ENCODE results near the gene ZNF740. TPM values are rescaled to one million over a fixed set of nuclear protein-coding genes. Genes with fewer than 3 reads are reported as not detected.

ZNF740 gene
- total and polyA plus RNA-seq, 2 of the 8 experiments (the other 6 are each of a cell fraction or from before 2014, with no cell fraction given), result 8.2 to 40.0 TPM

DNA sequence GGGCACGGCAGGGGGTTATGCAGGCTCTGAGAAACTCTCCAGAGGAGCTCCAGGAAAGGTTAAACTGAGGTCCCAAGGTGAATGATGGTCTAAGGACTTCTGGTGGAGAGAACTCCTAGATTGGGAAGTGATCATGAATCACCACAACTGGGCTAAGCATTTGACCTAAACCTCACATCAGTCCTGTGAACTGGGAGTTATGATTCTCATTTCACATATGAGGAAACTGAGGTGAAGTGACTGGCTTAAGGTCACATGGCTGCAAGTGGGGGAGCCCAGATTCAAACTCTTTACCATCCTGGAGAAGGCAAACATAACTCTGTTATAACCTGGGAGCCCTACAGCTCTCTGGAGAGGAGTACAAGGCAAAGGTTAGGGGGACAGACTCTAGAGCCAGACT is 47.3 kb downstream of the ZNF740 start:
- no peak overlapping the region for H3K4ac ChIP-seq (replicated peaks; ENCODE audit: insufficient read length, low read depth, low read length)
- H3K79me2 ChIP-seq (ENCODE audit: control insufficient read depth in 1 of 2, insufficient read depth in 2 of 2, low read length in 2 of 2), result peaks cover 0 to 13% of the 10 kb centered on the region in 2 experiments; a peak in 1 of 4 replicates
- WGBS, 2 experiments (ENCODE audit: extremely low coverage in 1 of 2, insufficient coverage in 1 of 2, insufficient read length in 1 of 2, insufficient replicate concordance in 2 of 2, low coverage in 1 of 2, low lambda C conversion rate in 2 of 2, missing lambda C conversion rate in 1 of 2), result 83% methylated on average over 1 of the region's 1 CpG; no CpG with 5 or more reads in 1 of the 2 experiments
- no peak overlapping the region for H2BK20ac ChIP-seq (ENCODE audit: low read length)
- H3K4me3 ChIP-seq (ENCODE audit: extremely low read depth in 1 of 4, insufficient read depth in 2 of 4, low read depth in 3 of 4, low read length in 4 of 4), result no peak overlapping the region
- H4K8ac ChIP-seq (ENCODE audit: extremely low read depth, insufficient read depth, low read length), result no peak overlapping the region
- H4K91ac ChIP-seq (replicated peaks; ENCODE audit: insufficient read length, low read length), result no peak overlapping the region
- H3K4me2 ChIP-seq (ENCODE audit: insufficient read depth in 1 of 2, low read depth in 2 of 2, low read length in 2 of 2), result no peak overlapping the region
- H2BK120ac ChIP-seq (replicated peaks; ENCODE audit: low read depth, low read length), result no peak overlapping the region
- no peak overlapping the region for H2AK5ac ChIP-seq (ENCODE audit: low read depth, low read length)
- H3K4me1 ChIP-seq (replicated peaks in 1 of 4; ENCODE audit: control insufficient read depth in 3 of 4, insufficient read depth in 4 of 4, low read length in 3 of 4), result peaks cover 34 to 60% (median 42%) of the 10 kb centered on the region in 4 experiments
- no peak overlapping the region for H2BK5ac ChIP-seq (ENCODE audit: low read depth, low read length)
- no peak overlapping the region for H2BK15ac ChIP-seq (ENCODE audit: low read length)
- no peak overlapping the region for H3K9ac ChIP-seq (replicated peaks in 1 of 4; ENCODE audit: extremely low read depth in 1 of 4, low read depth in 3 of 4, low read length in 3 of 4)
- no peak overlapping the region; the same call in 1 of the 2 replicates for H3K18ac ChIP-seq (ENCODE audit: extremely low read depth, low read length)
- no peak overlapping the region for H2AFZ ChIP-seq (ENCODE audit: low read length)
- H3K79me1 ChIP-seq (ENCODE audit: low read depth, low read length), result no peaks in the 10 kb centered on the region
- H2BK12ac ChIP-seq (ENCODE audit: low read depth, low read length), result no peak overlapping the region
- H3K36me3 ChIP-seq (ENCODE audit: control insufficient read depth in 2 of 4, insufficient read depth in 4 of 4, low read length in 3 of 4), result no peaks in the 10 kb centered on the region; a peak in 1 of 8 replicates
- CTCF ChIA-PET (ENCODE audit: partially characterized antibody), result interaction anchor here (7.3 to 23.5 kb wide), 3 partner anchors 13 to 34 kb away, joined by 44 to 654 read pairs (median 535); partner anchors contain the start of genes ESPL1 and ITGB7
- FAIRE-seq (no peak), DNase-seq (ENCODE audit: low read depth in 1 of 2, low spot score in 2 of 2) (no peak)
- POLR2A ChIA-PET (ENCODE audit: partially characterized antibody), result interaction anchor here (1.3 to 12.4 kb wide), 2 partner anchors 8 to 24 kb away, joined by 3 to 151 read pairs; a partner anchor contains a TSS
- no peaks in the 10 kb centered on the region for H4K20me1 ChIP-seq (replicated peaks in 1 of 2; ENCODE audit: control insufficient read depth in 1 of 2, insufficient read depth in 2 of 2, low read length in 2 of 2)
- no peak overlapping the region for H3K14ac ChIP-seq (ENCODE audit: insufficient read length)
- no peaks in the 10 kb centered on the region for H3K9me3 ChIP-seq (ENCODE audit: insufficient read depth in 2 of 2, low read depth in 1 of 2, low read length in 1 of 2)
- H4K5ac ChIP-seq (ENCODE audit: insufficient read length, low read depth, low read length), result no peak overlapping the region
- no peak overlapping the region for H3K27ac ChIP-seq (ENCODE audit: low read depth, low read length)
- H3K56ac ChIP-seq (replicated peaks; ENCODE audit: insufficient read length, low read depth, low read length), result no peak overlapping the region
- H3K23me2 ChIP-seq (ENCODE audit: low read depth, low read length), result peaks cover 14% of the 10 kb centered on the region
- H3K27me3 ChIP-seq (replicated peaks in 1 of 4; ENCODE audit: control insufficient read depth in 3 of 4, extremely low read depth in 1 of 4, insufficient read depth in 3 of 4, low read length in 3 of 4), result no peaks in the 10 kb centered on the region
- H3K23ac ChIP-seq (ENCODE audit: insufficient read length), result no peak overlapping the region
- TF ChIP-seq, protein P1, sequence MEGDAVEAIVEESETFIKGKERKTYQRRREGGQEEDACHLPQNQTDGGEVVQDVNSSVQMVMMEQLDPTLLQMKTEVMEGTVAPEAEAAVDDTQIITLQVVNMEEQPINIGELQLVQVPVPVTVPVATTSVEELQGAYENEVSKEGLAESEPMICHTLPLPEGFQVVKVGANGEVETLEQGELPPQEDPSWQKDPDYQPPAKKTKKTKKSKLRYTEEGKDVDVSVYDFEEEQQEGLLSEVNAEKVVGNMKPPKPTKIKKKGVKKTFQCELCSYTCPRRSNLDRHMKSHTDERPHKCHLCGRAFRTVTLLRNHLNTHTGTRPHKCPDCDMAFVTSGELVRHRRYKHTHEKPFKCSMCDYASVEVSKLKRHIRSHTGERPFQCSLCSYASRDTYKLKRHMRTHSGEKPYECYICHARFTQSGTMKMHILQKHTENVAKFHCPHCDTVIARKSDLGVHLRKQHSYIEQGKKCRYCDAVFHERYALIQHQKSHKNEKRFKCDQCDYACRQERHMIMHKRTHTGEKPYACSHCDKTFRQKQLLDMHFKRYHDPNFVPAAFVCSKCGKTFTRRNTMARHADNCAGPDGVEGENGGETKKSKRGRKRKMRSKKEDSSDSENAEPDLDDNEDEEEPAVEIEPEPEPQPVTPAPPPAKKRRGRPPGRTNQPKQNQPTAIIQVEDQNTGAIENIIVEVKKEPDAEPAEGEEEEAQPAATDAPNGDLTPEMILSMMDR (IDR thresholded peaks at IDR 0.05; ENCODE audit: control extremely low read depth in 1 of 3, insufficient read depth in 1 of 3, low read depth in 1 of 3, low read length in 3 of 3), result no peak
- TF ChIP-seq POU5F1 (IDR thresholded peaks at IDR 0.05; ENCODE audit: low read depth, low read length), result no peak
- no peak for TF ChIP-seq ATF3 (IDR thresholded peaks at IDR 0.05; ENCODE audit: insufficient read depth, low read depth, low read length)
- no peak for TF ChIP-seq SP1 (IDR thresholded peaks at IDR 0.05; ENCODE audit: low read depth, low read length)
- no peak for TF ChIP-seq CBX5 (IDR thresholded peaks at IDR 0.05; ENCODE audit: low read depth, low read length)
- TF ChIP-seq SAP30 (IDR thresholded peaks at IDR 0.05; ENCODE audit: insufficient read depth, insufficient replicate concordance, low read length), result no peak
- TF ChIP-seq POLR2AphosphoS5 (IDR thresholded peaks at IDR 0.05; ENCODE audit: low read depth, low read length), result no peak
- no peak for TF ChIP-seq E2F6 (IDR thresholded peaks at IDR 0.05)
